GM12878 (cell line): Measurements from ENCODE around the gene ZMYM1. TPM values are rescaled to one million over a fixed set of nuclear protein-coding genes. Genes with fewer than 3 reads are reported as not detected.

ENCODE experiments used
- ASH2L ChIP-seq: fragments of 300-600, 200-600 bp; sonication (generic); IDR thresholded peaks from 2 replicates; pipeline ENCODE4 v1.6.1; 2017; ENCODE audit warnings: low read depth, mild to moderate bottlenecking, borderline replicate concordance
- EZH2 ChIP-seq: IDR thresholded peaks from 2 replicates; pipeline ENCODE4 v1.6.1; 2012; ENCODE audit warnings: low read depth, mild to moderate bottlenecking, control low read depth, inconsistent platforms, low read length, borderline replicate concordance; ENCODE audit not compliant: control insufficient read depth
- HDAC6 ChIP-seq: fragments of 200-600 bp; sonication (generic); IDR thresholded peaks from one replicate; pipeline ENCODE4 v1.8.0; 2017; ENCODE audit warnings: antibody characterized with exemption; ENCODE audit not compliant: unreplicated experiment
- LARP7 ChIP-seq: fragments of 450-650 bp; IDR thresholded peaks from 2 replicates; pipeline ENCODE4 v1.6.1; 2017; ENCODE audit warnings: mild to moderate bottlenecking
- NR2C1 ChIP-seq: fragments of 450-650 bp; IDR thresholded peaks from 2 replicates; pipeline ENCODE4 v1.6.1; 2017; ENCODE audit warnings: antibody characterized with exemption, mild to moderate bottlenecking, moderate library complexity
- polyA plus RNA-seq, 11 experiments: library from polyadenylated mRNA; depleted of rRNA in 4 of 11; unstranded in 6 of 11; stranded (reverse) in 5 of 11; fragments of >200 nt; fragmentation: Nextera tagmentation in 4 of 11; fragmentation: Illumina TruSeq in 1 of 11; extraction: Ambion mirVana in 4 of 11; extraction: Trizol in 1 of 11; gene quantifications; 1 replicate in 1 of 11; 2 replicates in 10 of 11; pipeline versions ENCODE4 v1.2.1 to v1.2.3, GENCODE V29; 2011 to 2016; ENCODE audit warnings: inconsistent platforms in 2 of 11, missing spikeins in 2 of 11, low read depth in 1 of 11
- total RNA-seq, 4 experiments: library from RNA; depleted of rRNA in 3 of 4; stranded (reverse); fragments of >200 nt in 3 of 4; fragmentation: Illumina TruSeq in 1 of 4; extraction: Trizol in 1 of 4; gene quantifications; 2 replicates each; pipeline versions ENCODE4 v1.2.1 to v1.2.3, GENCODE V29; 2013 to 2021
- TF ChIP-seq, protein P1 (sequence below): fragments of 450-650 bp; conservative IDR thresholded peaks from 2 replicates; pipeline ENCODE4 v1.6.1; 2017; ENCODE audit warnings: mild to moderate bottlenecking, moderate library complexity
- TF ChIP-seq, protein P2 (sequence below): IDR thresholded peaks from 2 replicates; pipeline ENCODE4 v1.6.1; 2011; ENCODE audit warnings: low read depth, low read length, improper control_type of control experiment, borderline replicate concordance
- TF ChIP-seq, protein P3 (sequence below): fragments of 450-650 bp; IDR thresholded peaks from 2 replicates; pipeline ENCODE4 v1.6.1; 2018; ENCODE audit warnings: borderline replicate concordance, mild to moderate bottlenecking; ENCODE audit not compliant: partially characterized antibody

ZMYM1 gene
- total and polyA plus RNA-seq, 10 of the 15 experiments (the other 5 are each of a cell fraction or from before 2014, with no cell fraction given) = 0.45 to 5.2 (median 1.4) TPM

DNA sequence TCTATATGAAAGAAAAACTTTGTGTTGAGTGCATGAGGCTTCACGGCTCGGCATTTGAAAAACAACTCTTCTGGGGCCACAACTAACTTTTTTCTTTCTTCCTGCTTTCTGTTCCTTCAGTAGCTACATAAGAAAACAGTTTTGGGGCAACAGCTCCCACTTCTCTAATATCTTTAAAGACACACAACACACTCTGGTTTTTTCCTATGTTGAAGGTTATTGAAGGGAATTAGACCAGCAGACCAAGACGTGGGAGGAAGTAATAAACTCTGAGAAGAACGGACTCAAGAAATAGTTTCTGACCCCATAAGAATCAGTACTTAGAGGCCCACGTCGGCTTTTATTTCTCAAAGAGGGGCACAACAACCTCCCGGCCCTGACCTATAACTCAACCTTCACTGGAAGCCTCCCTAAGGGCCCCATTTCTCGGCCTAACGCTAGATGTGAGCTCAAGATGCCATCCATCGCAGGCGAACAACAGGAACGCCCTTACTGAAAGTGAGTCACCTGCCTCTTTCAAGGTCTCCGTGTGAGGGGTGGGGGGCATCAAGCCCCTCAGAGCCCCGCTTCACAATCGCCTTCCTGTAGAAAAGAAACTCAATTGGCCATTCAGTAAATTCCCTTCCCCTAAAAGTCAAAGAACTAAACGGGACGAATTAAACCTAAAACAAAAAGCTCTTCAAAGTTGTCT lies 48.3 kb upstream of the ZMYM1 start (continued):
- TF ChIP-seq EZH2 (no peak), NR2C1 (no peak), ASH2L (no peak), HDAC6 (no peak), LARP7 (peak; percentile 23; the same call in 1 of the 2 replicates)
- TF ChIP-seq, protein P1, sequence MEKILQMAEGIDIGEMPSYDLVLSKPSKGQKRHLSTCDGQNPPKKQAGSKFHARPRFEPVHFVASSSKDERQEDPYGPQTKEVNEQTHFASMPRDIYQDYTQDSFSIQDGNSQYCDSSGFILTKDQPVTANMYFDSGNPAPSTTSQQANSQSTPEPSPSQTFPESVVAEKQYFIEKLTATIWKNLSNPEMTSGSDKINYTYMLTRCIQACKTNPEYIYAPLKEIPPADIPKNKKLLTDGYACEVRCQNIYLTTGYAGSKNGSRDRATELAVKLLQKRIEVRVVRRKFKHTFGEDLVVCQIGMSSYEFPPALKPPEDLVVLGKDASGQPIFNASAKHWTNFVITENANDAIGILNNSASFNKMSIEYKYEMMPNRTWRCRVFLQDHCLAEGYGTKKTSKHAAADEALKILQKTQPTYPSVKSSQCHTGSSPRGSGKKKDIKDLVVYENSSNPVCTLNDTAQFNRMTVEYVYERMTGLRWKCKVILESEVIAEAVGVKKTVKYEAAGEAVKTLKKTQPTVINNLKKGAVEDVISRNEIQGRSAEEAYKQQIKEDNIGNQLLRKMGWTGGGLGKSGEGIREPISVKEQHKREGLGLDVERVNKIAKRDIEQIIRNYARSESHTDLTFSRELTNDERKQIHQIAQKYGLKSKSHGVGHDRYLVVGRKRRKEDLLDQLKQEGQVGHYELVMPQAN = peak; percentile 26; the same call in 1 of the 2 replicates
- TF ChIP-seq, protein P2, sequence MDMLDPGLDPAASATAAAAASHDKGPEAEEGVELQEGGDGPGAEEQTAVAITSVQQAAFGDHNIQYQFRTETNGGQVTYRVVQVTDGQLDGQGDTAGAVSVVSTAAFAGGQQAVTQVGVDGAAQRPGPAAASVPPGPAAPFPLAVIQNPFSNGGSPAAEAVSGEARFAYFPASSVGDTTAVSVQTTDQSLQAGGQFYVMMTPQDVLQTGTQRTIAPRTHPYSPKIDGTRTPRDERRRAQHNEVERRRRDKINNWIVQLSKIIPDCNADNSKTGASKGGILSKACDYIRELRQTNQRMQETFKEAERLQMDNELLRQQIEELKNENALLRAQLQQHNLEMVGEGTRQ = no peak
- TF ChIP-seq, protein P3, sequence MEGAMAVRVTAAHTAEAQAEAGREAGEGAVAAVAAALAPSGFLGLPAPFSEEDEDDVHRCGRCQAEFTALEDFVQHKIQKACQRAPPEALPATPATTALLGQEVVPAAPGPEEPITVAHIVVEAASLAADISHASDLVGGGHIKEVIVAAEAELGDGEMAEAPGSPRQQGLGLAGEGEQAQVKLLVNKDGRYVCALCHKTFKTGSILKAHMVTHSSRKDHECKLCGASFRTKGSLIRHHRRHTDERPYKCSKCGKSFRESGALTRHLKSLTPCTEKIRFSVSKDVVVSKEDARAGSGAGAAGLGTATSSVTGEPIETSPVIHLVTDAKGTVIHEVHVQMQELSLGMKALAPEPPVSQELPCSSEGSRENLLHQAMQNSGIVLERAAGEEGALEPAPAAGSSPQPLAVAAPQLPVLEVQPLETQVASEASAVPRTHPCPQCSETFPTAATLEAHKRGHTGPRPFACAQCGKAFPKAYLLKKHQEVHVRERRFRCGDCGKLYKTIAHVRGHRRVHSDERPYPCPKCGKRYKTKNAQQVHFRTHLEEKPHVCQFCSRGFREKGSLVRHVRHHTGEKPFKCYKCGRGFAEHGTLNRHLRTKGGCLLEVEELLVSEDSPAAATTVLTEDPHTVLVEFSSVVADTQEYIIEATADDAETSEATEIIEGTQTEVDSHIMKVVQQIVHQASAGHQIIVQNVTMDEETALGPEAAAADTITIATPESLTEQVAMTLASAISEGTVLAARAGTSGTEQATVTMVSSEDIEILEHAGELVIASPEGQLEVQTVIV = no peak
